OCI-LY3 (cell line): ENCODE results near the gene PNCK.
"Not testable (repeated sequence)": the region's sequence is repeated elsewhere in the genome, so short reads cannot be mapped to it uniquely, and the experiment has no call there.

ENCODE experiments used
- H2AFZ ChIP-seq: fragments of 200-600, 300-600 bp; shearing (Covaris generic); 2 replicates; pipeline ENCODE4 v1.6.0; 2014; ENCODE audit warnings: antibody characterized with exemption, low read depth, low read length
- H3K27ac ChIP-seq: fragments of 200-600, 300-600 bp; sonication (generic); 2 replicates; pipeline ENCODE4 v1.5.1; 2014; ENCODE audit warnings: mild to moderate bottlenecking, low read length, moderate library complexity, mixed read lengths
- H3K27me3 ChIP-seq: fragments of 200-600, 300-600 bp; sonication (generic); 2 replicates; pipeline ENCODE4 v1.6.1; 2014; ENCODE audit warnings: low read depth, low read length, mixed read lengths
- H3K36me3 ChIP-seq: fragments of 200-600, 300-600 bp; sonication (generic); replicated peaks from 2 replicates; pipeline ENCODE3; 2014; ENCODE audit warnings: low read depth, low read length, mixed read lengths
- H3K4me1 ChIP-seq: fragments of 300-600, 200-600 bp; sonication (generic); 2 replicates; pipeline ENCODE4 v1.6.1; 2014; ENCODE audit warnings: low read length, mixed read lengths
- H3K4me2 ChIP-seq: fragments of 200-600, 300-600 bp; sonication (generic); 2 replicates; pipeline ENCODE4 v1.6.1; 2014; ENCODE audit warnings: low read length, mixed read lengths
- H3K4me3 ChIP-seq: fragments of 300-600, 200-600 bp; sonication (generic); 2 replicates; pipeline ENCODE4 v1.5.1; 2014; ENCODE audit warnings: antibody characterized with exemption, mild to moderate bottlenecking, low read length, moderate library complexity
- H3K79me2 ChIP-seq: fragments of 300-600, 200-600 bp; shearing (Covaris generic); 2 replicates; pipeline ENCODE4 v1.6.1; 2014; ENCODE audit warnings: mild to moderate bottlenecking, low read length, mixed read lengths
- H3K9ac ChIP-seq: fragments of 300-600, 200-600 bp; shearing (Covaris generic); 2 replicates; pipeline ENCODE4 v1.6.0; 2014; ENCODE audit warnings: mild to moderate bottlenecking, low read length, moderate library complexity
- H3K9me3 ChIP-seq: fragments of 200-600, 300-600 bp; shearing (Covaris generic); 2 replicates; pipeline ENCODE4 v1.6.1; 2014; ENCODE audit warnings: low read length, mixed read lengths; ENCODE audit not compliant: insufficient read depth
- H4K20me1 ChIP-seq: fragments of 200-600, 300-600 bp; sonication (generic); 2 replicates; pipeline ENCODE4 v1.6.1; 2016; ENCODE audit warnings: low read length, mixed read lengths; ENCODE audit not compliant: insufficient read depth
- EZH2phosphoT487 ChIP-seq: fragments of 200-600 bp; shearing (Covaris generic); IDR thresholded peaks from 2 replicates; pipeline ENCODE4 v1.6.1; 2018; ENCODE audit warnings: antibody characterized with exemption, mixed run types, low read depth
- TF ChIP-seq, protein P1 (sequence below): fragments of 200-600, 300-600 bp; sonication (generic); IDR thresholded peaks from 2 replicates; pipeline ENCODE4 v1.5.1; 2014; ENCODE audit warnings: antibody characterized with exemption, low read length, low read depth

PNCK gene

DNA sequence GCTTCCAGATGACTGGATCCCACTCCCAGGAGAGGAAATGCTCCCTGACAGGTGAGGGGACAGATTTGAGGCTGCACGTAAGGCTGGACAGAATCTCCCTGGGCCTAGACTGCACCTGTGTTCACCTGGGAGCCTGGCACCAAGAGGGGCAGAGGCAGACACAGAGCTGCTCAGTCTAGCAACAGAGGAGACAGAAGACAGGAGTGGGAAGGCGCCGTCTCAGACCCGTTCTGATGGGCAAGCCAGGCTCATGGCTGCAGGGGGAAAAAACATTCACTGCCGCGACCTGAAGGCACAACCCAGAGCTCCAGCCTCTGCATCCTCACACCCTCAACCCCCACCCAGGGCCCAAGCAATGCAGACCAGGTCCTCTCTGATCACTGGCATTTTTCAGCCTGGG lies 33.8 kb upstream of the PNCK start:
- H3K79me2 ChIP-seq = no peaks in the 10 kb centered on the region
- no peaks in the 10 kb centered on the region for H4K20me1 ChIP-seq
- H3K36me3 ChIP-seq = no peaks in the 10 kb centered on the region
- no peaks in the 10 kb centered on the region for H3K27me3 ChIP-seq
- no peak overlapping the region for H2AFZ ChIP-seq
- no peaks in the 10 kb centered on the region for H3K9me3 ChIP-seq
- no peak for TF ChIP-seq EZH2phosphoT487
- TF ChIP-seq, protein P1, sequence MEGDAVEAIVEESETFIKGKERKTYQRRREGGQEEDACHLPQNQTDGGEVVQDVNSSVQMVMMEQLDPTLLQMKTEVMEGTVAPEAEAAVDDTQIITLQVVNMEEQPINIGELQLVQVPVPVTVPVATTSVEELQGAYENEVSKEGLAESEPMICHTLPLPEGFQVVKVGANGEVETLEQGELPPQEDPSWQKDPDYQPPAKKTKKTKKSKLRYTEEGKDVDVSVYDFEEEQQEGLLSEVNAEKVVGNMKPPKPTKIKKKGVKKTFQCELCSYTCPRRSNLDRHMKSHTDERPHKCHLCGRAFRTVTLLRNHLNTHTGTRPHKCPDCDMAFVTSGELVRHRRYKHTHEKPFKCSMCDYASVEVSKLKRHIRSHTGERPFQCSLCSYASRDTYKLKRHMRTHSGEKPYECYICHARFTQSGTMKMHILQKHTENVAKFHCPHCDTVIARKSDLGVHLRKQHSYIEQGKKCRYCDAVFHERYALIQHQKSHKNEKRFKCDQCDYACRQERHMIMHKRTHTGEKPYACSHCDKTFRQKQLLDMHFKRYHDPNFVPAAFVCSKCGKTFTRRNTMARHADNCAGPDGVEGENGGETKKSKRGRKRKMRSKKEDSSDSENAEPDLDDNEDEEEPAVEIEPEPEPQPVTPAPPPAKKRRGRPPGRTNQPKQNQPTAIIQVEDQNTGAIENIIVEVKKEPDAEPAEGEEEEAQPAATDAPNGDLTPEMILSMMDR = no peak
- no peak overlapping the region for H3K4me3 ChIP-seq
- no peak overlapping the region for H3K9ac ChIP-seq
- no peak overlapping the region for H3K4me2 ChIP-seq
- H3K27ac ChIP-seq = no peak overlapping the region
- no peaks in the 10 kb centered on the region for H3K4me1 ChIP-seq

DNA sequence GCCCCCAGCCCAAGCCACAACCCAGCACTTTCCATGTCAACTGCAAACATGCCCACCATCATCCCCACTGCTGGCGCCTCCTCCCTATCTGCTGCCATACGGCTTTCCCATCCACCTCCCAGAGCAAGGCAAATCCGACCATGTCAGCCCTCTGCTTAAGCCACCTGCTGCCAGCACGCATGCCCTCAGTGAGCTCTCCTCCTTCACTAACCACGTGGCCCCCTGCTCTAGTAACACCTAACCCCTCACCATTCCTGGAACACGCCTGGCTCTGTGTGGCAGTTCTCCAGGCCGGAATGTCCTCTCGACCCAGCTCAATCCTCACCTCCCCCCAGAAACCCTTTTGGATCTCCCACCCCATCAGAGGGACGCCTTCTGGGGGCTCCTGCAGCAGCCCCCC lies 33.2 kb upstream of the PNCK start:
- Histone ChIP-seq H3K4me3 (no peak overlapping the region), H3K4me1 (no peaks in the 10 kb centered on the region), H2AFZ (no peak overlapping the region), H3K27me3 (no peaks in the 10 kb centered on the region), H3K36me3 (no peaks in the 10 kb centered on the region), H3K4me2 (no peak overlapping the region), H3K9ac (no peak overlapping the region), H4K20me1 (no peaks in the 10 kb centered on the region), H3K27ac (no peak overlapping the region), H3K9me3 (no peaks in the 10 kb centered on the region), H3K79me2 (no peaks in the 10 kb centered on the region)
- no peak for TF ChIP-seq EZH2phosphoT487

GRCh38 chrX:153705403-153706060 lies 31.9 kb upstream of the PNCK start:
- not testable (repeated sequence) for H4K20me1 ChIP-seq

GRCh38 chrX:153704631-153705402 lies 31.2 kb upstream of the PNCK start:
- not testable (repeated sequence) for H3K4me1 ChIP-seq, H2AFZ ChIP-seq

More at GRCh38 chrX:153705403-153706060, 31.9 kb upstream of the PNCK start:
- H3K27ac ChIP-seq, H3K4me1 ChIP-seq, H3K79me2 ChIP-seq, H3K27me3 ChIP-seq, H2AFZ ChIP-seq, H3K36me3 ChIP-seq, H3K4me3 ChIP-seq, H3K9me3 ChIP-seq, H3K4me2 ChIP-seq, H3K9ac ChIP-seq: not testable (repeated sequence)

GRCh38 chrX:153704021-153704526 lies 30.5 kb upstream of the PNCK start:
- H3K9me3 ChIP-seq = no peaks in the 10 kb centered on the region

More at GRCh38 chrX:153704631-153705402, 31.2 kb upstream of the PNCK start:
- H3K9ac ChIP-seq, H3K9me3 ChIP-seq, H4K20me1 ChIP-seq, H3K79me2 ChIP-seq, H3K36me3 ChIP-seq, H3K27me3 ChIP-seq, H3K4me3 ChIP-seq, H3K4me2 ChIP-seq, H3K27ac ChIP-seq: not testable (repeated sequence)

More at GRCh38 chrX:153704021-153704526, 30.5 kb upstream of the PNCK start:
- TF ChIP-seq, protein P1 = no peak
- TF ChIP-seq EZH2phosphoT487 = no peak
- Histone ChIP-seq H3K36me3 (no peaks in the 10 kb centered on the region), H3K27ac (no peak overlapping the region), H3K27me3 (no peaks in the 10 kb centered on the region), H3K79me2 (no peaks in the 10 kb centered on the region), H3K4me2 (no peak overlapping the region), H3K4me1 (no peaks in the 10 kb centered on the region), H2AFZ (no peak overlapping the region), H3K4me3 (no peak overlapping the region), H3K9ac (no peak overlapping the region), H4K20me1 (no peaks in the 10 kb centered on the region)
